GM12878 (cell line): Measurements from ENCODE around the gene ABCA7. TPM values are rescaled to one million over a fixed set of nuclear protein-coding genes. Genes with fewer than 3 reads are reported as not detected.

Experiments used
- ATAC-seq: fragments of 200-7000 bp; cut with Tn5 transposase; 3 replicates; pipeline ENCODE4 v1.9.1; 2020; ENCODE audit warnings: mild to moderate bottlenecking, moderate library complexity
- BruUV-seq: library from RNA; stranded (reverse); fragments of 400-500 nt; replicated peaks from 2 replicates; lab custom pipeline; 2021; lab: Mats Ljungman, UMichigan
- CTCF ChIA-PET: fragments of 300-600 bp; sonication (Branson Sonifier 250); formaldehyde crosslinking; extraction: SDS; loops from one replicate; lab custom pipeline; 2021; ENCODE audit warnings: inconsistent platforms; lab: Yijun Ruan, JAX
- POLR2A ChIA-PET: fragments of 350-600 bp; formaldehyde crosslinking; extraction: SDS; loops from one replicate; lab custom pipeline; 2021; ENCODE audit warnings: inconsistent platforms; lab: Charles Lee
- RAD21 ChIA-PET: fragments of 300-600 bp; sonication (Branson Sonifier 250); formaldehyde crosslinking; loops from one replicate; lab custom pipeline; 2023; ENCODE audit warnings: antibody characterized with exemption; ENCODE audit not compliant: unreplicated experiment; lab: Charles Lee
- SMC1A ChIA-PET: fragments of 300-600 bp; sonication (Branson Sonifier 250); formaldehyde crosslinking; loops from one replicate; lab custom pipeline; 2023; ENCODE audit not compliant: unreplicated experiment, uncharacterized antibody; lab: Charles Lee
- DNase-seq: peaks from one replicate; pipeline ENCODE4 v3.0.0-alpha.2; 2011; ENCODE audit warnings: low read depth, low spot score
- FAIRE-seq: peaks from 3 replicates; lab custom pipeline; 2011; peaks lifted over from hg19 to GRCh38; lab: Jason Lieb, UNC
- H2AFZ ChIP-seq: 2 replicates; pipeline ENCODE4 v1.6.0; 2011; ENCODE audit warnings: low read depth, low read length, control low read depth; ENCODE audit not compliant: control insufficient read depth
- H3K27ac ChIP-seq: 2 replicates; pipeline ENCODE4 v1.5.1; 2011; ENCODE audit warnings: control low read depth; ENCODE audit not compliant: control insufficient read depth, insufficient read depth
- H3K27me3 ChIP-seq, 2 experiments: replicated peaks in 1 of 2; 2 replicates each; pipeline versions ENCODE4 v1.6.0 to v1.6.1; 2011; ENCODE audit warnings: low read length in 1 of 2; ENCODE audit not compliant: control insufficient read depth in 2 of 2, insufficient read depth in 2 of 2
- H3K36me3 ChIP-seq, 2 experiments: 2 replicates each; pipeline ENCODE4 v1.5.1; 2011; ENCODE audit warnings: low read length in 1 of 2; ENCODE audit not compliant: control insufficient read depth in 2 of 2, insufficient read depth in 2 of 2
- H3K4me1 ChIP-seq: 2 replicates; pipeline ENCODE4 v1.6.1; 2011; ENCODE audit warnings: mild to moderate bottlenecking, low read length, moderate library complexity, mixed read lengths; ENCODE audit not compliant: control insufficient read depth, insufficient read depth
- H3K4me2 ChIP-seq: 2 replicates; pipeline ENCODE4 v1.6.0; 2011; ENCODE audit warnings: control low read depth; ENCODE audit not compliant: control insufficient read depth, insufficient read depth
- H3K4me3 ChIP-seq: fragments of 200-600 bp; sonication (generic); 2 replicates; pipeline ENCODE4 v1.5.1; 2016
- H3K79me2 ChIP-seq: 2 replicates; pipeline ENCODE4 v1.6.0; 2011; ENCODE audit warnings: low read length; ENCODE audit not compliant: control insufficient read depth, insufficient read depth
- H3K9ac ChIP-seq: 2 replicates; pipeline ENCODE4 v1.8.0; 2011; ENCODE audit warnings: low read length, control low read depth, mixed read lengths; ENCODE audit not compliant: control insufficient read depth, insufficient read depth
- H3K9me3 ChIP-seq: replicated peaks from 3 replicates; pipeline ENCODE4 v1.5.1; 2011; ENCODE audit warnings: mild to moderate bottlenecking, low read length; ENCODE audit not compliant: control insufficient read depth, insufficient read depth
- H4K20me1 ChIP-seq: 2 replicates; pipeline ENCODE4 v1.6.0; 2011; ENCODE audit not compliant: control insufficient read depth, insufficient read depth
- ASH2L ChIP-seq: fragments of 300-600, 200-600 bp; sonication (generic); IDR thresholded peaks from 2 replicates; pipeline ENCODE4 v1.6.1; 2017; ENCODE audit warnings: low read depth, mild to moderate bottlenecking, borderline replicate concordance
- BACH1 ChIP-seq: fragments of 450-650 bp; IDR thresholded peaks from 2 replicates; pipeline ENCODE4 v1.6.1; 2017; ENCODE audit warnings: mild to moderate bottlenecking, borderline replicate concordance
- BMI1 ChIP-seq: fragments of 450-650 bp; IDR thresholded peaks from 2 replicates; pipeline ENCODE4 v1.6.1; 2016; ENCODE audit warnings: mild to moderate bottlenecking, moderate library complexity, borderline replicate concordance
- E2F4 ChIP-seq: IDR thresholded peaks from 2 replicates; pipeline ENCODE4 v1.6.1; 2012; ENCODE audit warnings: low read depth, low read length, improper control_type of control experiment
- FOS ChIP-seq: IDR thresholded peaks from 3 replicates; pipeline ENCODE4 v1.6.1; 2011; ENCODE audit warnings: borderline replicate concordance; ENCODE audit not compliant: insufficient read length; ENCODE audit errors: extremely low read depth
- KLF5 ChIP-seq: fragments of 450-650 bp; IDR thresholded peaks from 2 replicates; pipeline ENCODE4 v1.6.1; 2014; ENCODE audit warnings: mild to moderate bottlenecking; ENCODE audit not compliant: partially characterized antibody
- MEF2B ChIP-seq: fragments of 450-650 bp; IDR thresholded peaks from 2 replicates; pipeline ENCODE4 v1.6.1; 2018; ENCODE audit warnings: mild to moderate bottlenecking, moderate library complexity; ENCODE audit not compliant: partially characterized antibody, poor library complexity, severe bottlenecking
- MTA2 ChIP-seq: fragments of 450-650 bp; IDR thresholded peaks from 2 replicates; pipeline ENCODE4 v1.6.1; 2016; ENCODE audit warnings: low read depth, mild to moderate bottlenecking, moderate library complexity
- NKRF ChIP-seq: fragments of 450-650 bp; conservative IDR thresholded peaks from 2 replicates; pipeline ENCODE4 v1.6.1; 2017; ENCODE audit warnings: mild to moderate bottlenecking, moderate library complexity
- PBX3 ChIP-seq: IDR thresholded peaks from 2 replicates; pipeline ENCODE4 v1.6.1; 2011; ENCODE audit warnings: mild to moderate bottlenecking, low read depth, low read length, moderate library complexity; ENCODE audit not compliant: insufficient replicate concordance
- SIX5 ChIP-seq: IDR thresholded peaks from 2 replicates; pipeline ENCODE4 v1.6.1; 2011; ENCODE audit warnings: mild to moderate bottlenecking, low read depth, low read length, moderate library complexity; ENCODE audit not compliant: severe bottlenecking
- SMAD1 ChIP-seq: fragments of 450-650 bp; IDR thresholded peaks from 2 replicates; pipeline ENCODE4 v1.6.1; 2018; ENCODE audit warnings: mild to moderate bottlenecking, low read depth; ENCODE audit not compliant: partially characterized antibody
- SMARCA5 ChIP-seq: fragments of 450-650 bp; IDR thresholded peaks from 2 replicates; pipeline ENCODE4 v1.6.1; 2017; ENCODE audit warnings: mild to moderate bottlenecking
- SMC3 ChIP-seq: IDR thresholded peaks from 2 replicates; pipeline ENCODE4 v1.6.1; 2011; ENCODE audit warnings: low read length, improper control_type of control experiment, borderline replicate concordance
- STAT3 ChIP-seq: IDR thresholded peaks from 2 replicates; pipeline ENCODE4 v1.6.1; 2011; ENCODE audit warnings: low read depth, low read length, improper control_type of control experiment
- TCF12 ChIP-seq: IDR thresholded peaks from 2 replicates; pipeline ENCODE4 v1.6.1; 2011; ENCODE audit warnings: low read depth, mild to moderate bottlenecking, low read length
- ZBED1 ChIP-seq: IDR thresholded peaks from 2 replicates; pipeline ENCODE4 v1.6.1; 2016; ENCODE audit warnings: borderline replicate concordance
- WGBS: methylation state at CpG from one replicate; pipeline ENCODE4 v1.1.6; 2016; ENCODE audit warnings: low lambda C conversion rate; ENCODE audit not compliant: insufficient replicate concordance, insufficient coverage; ENCODE audit errors: missing lambda C conversion rate; 5-methylcytosine and 5-hydroxymethylcytosine counted together
- in situ Hi-C: fragments of 300-500 bp; cut with MboI; formaldehyde crosslinking; loops from 9 replicates; pipeline ENCODE4 v1.14.3; 2018; ENCODE audit warnings: mixed read lengths
- intact Hi-C: fragments of 100-400 bp; cut with micrococcal nuclease; formaldehyde crosslinking; loops from one replicate; pipeline ENCODE4 v1.14.2; 2022; ENCODE audit not compliant: unreplicated experiment
- polyA plus RNA-seq, 11 experiments: library from polyadenylated mRNA; depleted of rRNA in 4 of 11; unstranded in 6 of 11; stranded (reverse) in 5 of 11; fragments of >200 nt; fragmentation: Nextera tagmentation in 4 of 11; fragmentation: Illumina TruSeq in 1 of 11; extraction: Ambion mirVana in 4 of 11; extraction: Trizol in 1 of 11; gene quantifications; 1 replicate in 1 of 11; 2 replicates in 10 of 11; pipeline versions ENCODE4 v1.2.1 to v1.2.3, GENCODE V29; 2011 to 2016; ENCODE audit warnings: inconsistent platforms in 2 of 11, missing spikeins in 2 of 11, low read depth in 1 of 11
- total RNA-seq, 4 experiments: library from RNA; depleted of rRNA in 3 of 4; stranded (reverse); fragments of >200 nt in 3 of 4; fragmentation: Illumina TruSeq in 1 of 4; extraction: Trizol in 1 of 4; gene quantifications; 2 replicates each; pipeline versions ENCODE4 v1.2.1 to v1.2.3, GENCODE V29; 2013 to 2021

The ABCA7 gene
- total and polyA plus RNA-seq, 10 of the 15 experiments (the other 5 are each of a cell fraction or from before 2014, with no cell fraction given): 1.0 to 49.5 (median 14.8) TPM

GRCh38 chr19:1001538-1002166 lies 38.3 kb upstream of the ABCA7 start:
- no TSS peak for BruUV-seq
- no peak overlapping the region for H2AFZ ChIP-seq
- in situ Hi-C loops (no loop called here), intact Hi-C loops (loop anchor here (1.0 kb wide), 1 partner anchor 80 kb away; no protein-coding TSS in a partner anchor)
- ATAC-seq (peak; percentile 92), FAIRE-seq (no peak), DNase-seq (no peak)
- no peaks in the 10 kb centered on the region for H4K20me1 ChIP-seq
- H3K27ac ChIP-seq: no peak overlapping the region
- H3K9ac ChIP-seq: no peak overlapping the region
- H3K4me3 ChIP-seq: no peak overlapping the region
- POLR2A ChIA-PET: interaction anchor here (0.6 to 1.1 kb wide), 3 partner anchors 18 to 231 kb away, joined by 3 read pairs; partner anchors contain the start of genes MED16 and RNU6-9
- no peaks in the 10 kb centered on the region for H3K79me2 ChIP-seq
- H3K9me3 ChIP-seq: no peaks in the 10 kb centered on the region
- no peak overlapping the region for H3K4me2 ChIP-seq
- no peaks in the 10 kb centered on the region for H3K36me3 ChIP-seq
- 12% methylated on average over 20 of the region's 20 CpGs for WGBS
- H3K27me3 ChIP-seq: peaks cover 3 to 5% of the 10 kb centered on the region in 2 experiments; a peak in 3 of 4 replicates
- no peaks in the 10 kb centered on the region for H3K4me1 ChIP-seq
- SMC1A ChIA-PET: interaction anchor here (1.0 kb wide), 1 partner anchor 202 kb away, joined by 6 read pairs; no protein-coding TSS in a partner anchor
- CTCF ChIA-PET: interaction anchor here (0.7 to 1.4 kb wide), 5 partner anchors 20 to 224 kb away, joined by 3 to 4 read pairs (median 3); partner anchors contain the start of gene RNU6-2
- RAD21 ChIA-PET: interaction anchor here (0.6 to 1.4 kb wide), 4 partner anchors 91 to 203 kb away, joined by 3 to 4 read pairs (median 4); no protein-coding TSS in a partner anchor
- TF ChIP-seq MTA2: no peak
- no peak for TF ChIP-seq ZBED1
- TF ChIP-seq KLF5: no peak
- TF ChIP-seq MEF2B: peak; percentile 89
- peak; percentile 73 for TF ChIP-seq SMARCA5
- TF ChIP-seq SMAD1: no peak
- no peak for TF ChIP-seq SIX5
- TF ChIP-seq TCF12: no peak
- no peak for TF ChIP-seq FOS
- TF ChIP-seq ASH2L: no peak
- TF ChIP-seq PBX3: no peak
- no peak for TF ChIP-seq BACH1
- TF ChIP-seq NKRF: no peak
- no peak for TF ChIP-seq BMI1
- TF ChIP-seq STAT3: no peak
- TF ChIP-seq E2F4: no peak
- peak; percentile 76 for TF ChIP-seq SMC3
